ENCODE results near the gene MAMDC4. TPM values are rescaled to one million over a fixed set of nuclear protein-coding genes. Genes with fewer than 3 reads are reported as not detected.

The MAMDC4 gene
- total and polyA plus RNA-seq, 2 of the 13 experiments (the other 11 are each of a cell fraction or from before 2014, with no cell fraction given) = 6.0 to 6.8 TPM

GRCh38 chr9:136840877-136841645 is 11.1 kb upstream of the MAMDC4 start (continued):
- TF ChIP-seq ARHGAP35 (CRISPR knock-in tag; IDR thresholded peaks at IDR 0.05; ENCODE audit: borderline replicate concordance) (no peak), ZNF383 (CRISPR knock-in tag; IDR thresholded peaks at IDR 0.05; ENCODE audit: borderline replicate concordance) (peak; percentile 54; the same call in 1 of the 2 replicates), ZNF770 (CRISPR knock-in tag; IDR thresholded peaks at IDR 0.05) (no peak), PTBP1 (IDR thresholded peaks at IDR 0.05; ENCODE audit: low read depth, low read length, poor library complexity, severe bottlenecking) (no peak), GMEB2 (CRISPR knock-in tag; IDR thresholded peaks at IDR 0.05; ENCODE audit: low read depth) (no peak), ELF1 (CRISPR knock-in tag; IDR thresholded peaks at IDR 0.05) (no peak), SP5 (CRISPR knock-in tag; IDR thresholded peaks at IDR 0.05; ENCODE audit: borderline replicate concordance, low read depth) (peak; percentile 31), ZSCAN30 (CRISPR knock-in tag; IDR thresholded peaks at IDR 0.05) (no peak), ZNF781 (CRISPR knock-in tag; IDR thresholded peaks at IDR 0.05; ENCODE audit: borderline replicate concordance, not compliant biosample characterization) (no peak), XBP1 (CRISPR knock-in tag; IDR thresholded peaks at IDR 0.05) (no peak), ZNF263 (CRISPR knock-in tag; IDR thresholded peaks at IDR 0.05) (no peak; the same call in 1 of the 2 replicates), ZNF564 (CRISPR knock-in tag; IDR thresholded peaks at IDR 0.05) (no peak; the same call in 1 of the 2 replicates), TSC22D2 (CRISPR knock-in tag; IDR thresholded peaks at IDR 0.05; ENCODE audit: borderline replicate concordance) (no peak), THAP8 (CRISPR knock-in tag; IDR thresholded peaks at IDR 0.05; ENCODE audit: borderline replicate concordance) (no peak), RBM22 (optimal IDR thresholded peaks at IDR 0.05; ENCODE audit: low read length) (peak; percentile 70), ZZZ3 (CRISPR knock-in tag; IDR thresholded peaks at IDR 0.05; ENCODE audit: borderline replicate concordance) (peak; percentile 71; the same call in 1 of the 2 replicates), BHLHE40 (IDR thresholded peaks at IDR 0.05; ENCODE audit: low read length) (no peak), ZNF841 (CRISPR knock-in tag; IDR thresholded peaks at IDR 0.05; ENCODE audit: borderline replicate concordance) (0 out of 2 replicates have a peak, but pooled peaks have one; percentile 31), ZNF556 (CRISPR knock-in tag; IDR thresholded peaks at IDR 0.05; ENCODE audit: borderline replicate concordance) (peak; percentile 93), TCF7 (IDR thresholded peaks at IDR 0.05; ENCODE audit: low read depth) (no peak), ZNF569 (CRISPR knock-in tag; IDR thresholded peaks at IDR 0.05; ENCODE audit: borderline replicate concordance) (no peak), RFX3 (CRISPR knock-in tag; IDR thresholded peaks at IDR 0.05) (peak; percentile 81)
- TF ChIP-seq, protein P1, sequence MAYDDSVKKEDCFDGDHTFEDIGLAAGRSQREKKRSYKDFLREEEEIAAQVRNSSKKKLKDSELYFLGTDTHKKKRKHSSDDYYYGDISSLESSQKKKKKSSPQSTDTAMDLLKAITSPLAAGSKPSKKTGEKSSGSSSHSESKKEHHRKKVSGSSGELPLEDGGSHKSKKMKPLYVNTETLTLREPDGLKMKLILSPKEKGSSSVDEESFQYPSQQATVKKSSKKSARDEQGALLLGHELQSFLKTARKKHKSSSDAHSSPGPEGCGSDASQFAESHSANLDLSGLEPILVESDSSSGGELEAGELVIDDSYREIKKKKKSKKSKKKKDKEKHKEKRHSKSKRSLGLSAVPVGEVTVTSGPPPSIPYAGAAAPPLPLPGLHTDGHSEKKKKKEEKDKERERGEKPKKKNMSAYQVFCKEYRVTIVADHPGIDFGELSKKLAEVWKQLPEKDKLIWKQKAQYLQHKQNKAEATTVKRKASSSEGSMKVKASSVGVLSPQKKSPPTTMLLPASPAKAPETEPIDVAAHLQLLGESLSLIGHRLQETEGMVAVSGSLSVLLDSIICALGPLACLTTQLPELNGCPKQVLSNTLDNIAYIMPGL (CRISPR knock-in tag; IDR thresholded peaks at IDR 0.05; ENCODE audit: borderline replicate concordance in 1 of 2, low read depth in 1 of 2) = 0 out of 4 replicates have a peak, but pooled peaks of 1 of the 2 experiments have one; percentile 37
